Activated B cell treated with CpG ODN at 0.5 μM for 24 hours (primary cell): Measurements from ENCODE around the gene GDAP2. TPM values are rescaled to one million over a fixed set of nuclear protein-coding genes. Genes with fewer than 3 reads are reported as not detected.

Source experiments
- ATAC-seq: fragments of 200-7000 bp; cut with Tn5 transposase; one replicate; pipeline ENCODE4 v1.10.0; 2021; ENCODE audit warnings: low read depth, mild to moderate bottlenecking, moderate library complexity
- CTCF ChIA-PET: fragments of 350-600 bp; sonication (Branson Sonifier 250); formaldehyde crosslinking; loops from one replicate; lab custom pipeline; 2021; ENCODE audit warnings: antibody characterized with exemption; lab: Charles Lee
- POLR2A ChIA-PET: fragments of 350-600 bp; sonication (Branson Sonifier 250); formaldehyde crosslinking; loops from one replicate; lab custom pipeline; 2021; ENCODE audit warnings: antibody characterized with exemption; lab: Charles Lee
- DNase-seq: peaks from one replicate; pipeline ENCODE4 v3.0.0; 2022
- H3K27ac Mint-ChIP-seq: one replicate; pipeline ENCODE4 v1.8.0; 2020; ENCODE audit warnings: mixed read lengths
- H3K27me3 Mint-ChIP-seq: one replicate; pipeline ENCODE4 v1.8.0; 2021; ENCODE audit warnings: mixed read lengths
- H3K36me3 Mint-ChIP-seq: one replicate; pipeline ENCODE4 v1.8.0; 2021; ENCODE audit warnings: low read depth, mixed read lengths
- H3K4me1 Mint-ChIP-seq: one replicate; pipeline ENCODE4 v1.8.0; 2021; ENCODE audit warnings: mixed read lengths
- H3K4me3 Mint-ChIP-seq: one replicate; pipeline ENCODE4 v1.8.0; 2020; ENCODE audit warnings: mild to moderate bottlenecking, mixed read lengths
- H3K9me3 Mint-ChIP-seq: one replicate; pipeline ENCODE4 v1.8.0; 2020; ENCODE audit warnings: mixed read lengths
- intact Hi-C: fragments of 100-400 bp; cut with micrococcal nuclease; formaldehyde crosslinking; loops from one replicate; pipeline ENCODE4 v1.15.1; 2024
- total RNA-seq: library from RNA; stranded (reverse); gene quantifications from 2 replicates; pipeline ENCODE4 v1.2.3, GENCODE V29; 2022
- TF ChIP-seq, protein P1 (sequence below): fragments of 200-600 bp; IDR thresholded peaks from one replicate; pipeline ENCODE4 v1.8.0; 2022; ENCODE audit warnings: antibody characterized with exemption, mild to moderate bottlenecking

Gene GDAP2
- total RNA-seq, 1 donor from 2014 or later = 20.6 TPM

- Mint-ChIP-seq H3K27ac (no peak overlapping the region), H3K36me3 (no peaks in the 10 kb centered on the region), H3K4me1 (no peaks in the 10 kb centered on the region), H3K4me3 (no peak overlapping the region), H3K27me3 (peaks cover 6% of the 10 kb centered on the region), H3K9me3 (peaks cover 7% of the 10 kb centered on the region)
- intact Hi-C loops = no loop called here
- DNase-seq (no peak), ATAC-seq (no peak)
- TF ChIP-seq, protein P1, sequence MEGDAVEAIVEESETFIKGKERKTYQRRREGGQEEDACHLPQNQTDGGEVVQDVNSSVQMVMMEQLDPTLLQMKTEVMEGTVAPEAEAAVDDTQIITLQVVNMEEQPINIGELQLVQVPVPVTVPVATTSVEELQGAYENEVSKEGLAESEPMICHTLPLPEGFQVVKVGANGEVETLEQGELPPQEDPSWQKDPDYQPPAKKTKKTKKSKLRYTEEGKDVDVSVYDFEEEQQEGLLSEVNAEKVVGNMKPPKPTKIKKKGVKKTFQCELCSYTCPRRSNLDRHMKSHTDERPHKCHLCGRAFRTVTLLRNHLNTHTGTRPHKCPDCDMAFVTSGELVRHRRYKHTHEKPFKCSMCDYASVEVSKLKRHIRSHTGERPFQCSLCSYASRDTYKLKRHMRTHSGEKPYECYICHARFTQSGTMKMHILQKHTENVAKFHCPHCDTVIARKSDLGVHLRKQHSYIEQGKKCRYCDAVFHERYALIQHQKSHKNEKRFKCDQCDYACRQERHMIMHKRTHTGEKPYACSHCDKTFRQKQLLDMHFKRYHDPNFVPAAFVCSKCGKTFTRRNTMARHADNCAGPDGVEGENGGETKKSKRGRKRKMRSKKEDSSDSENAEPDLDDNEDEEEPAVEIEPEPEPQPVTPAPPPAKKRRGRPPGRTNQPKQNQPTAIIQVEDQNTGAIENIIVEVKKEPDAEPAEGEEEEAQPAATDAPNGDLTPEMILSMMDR = no peak
- POLR2A ChIA-PET = no interaction called here
- CTCF ChIA-PET = no interaction called here
Measured at GRCh38 chr1:117830222-117830621, 99.2 kb downstream of the GDAP2 start.

- intact Hi-C loops = no loop called here
- H3K27me3 Mint-ChIP-seq = peaks cover 6% of the 10 kb centered on the region
- H3K27ac Mint-ChIP-seq = no peak overlapping the region
- TF ChIP-seq, protein P1 = no peak
- H3K4me1 Mint-ChIP-seq = no peaks in the 10 kb centered on the region
- H3K4me3 Mint-ChIP-seq = no peak overlapping the region
- peaks cover 7% of the 10 kb centered on the region for H3K9me3 Mint-ChIP-seq
- no peaks in the 10 kb centered on the region for H3K36me3 Mint-ChIP-seq
- DNase-seq (no peak), ATAC-seq (no peak)
- ChIA-PET POLR2A (no interaction called here), CTCF (no interaction called here)
Measured at GRCh38 chr1:117828201-117828600, 101.2 kb downstream of the GDAP2 start.

GRCh38 chr1:117826540-117827078, 102.8 kb downstream of the GDAP2 start:
- Mint-ChIP-seq H3K4me3 (no peak overlapping the region), H3K36me3 (no peaks in the 10 kb centered on the region), H3K27ac (no peak overlapping the region), H3K27me3 (peaks cover 6% of the 10 kb centered on the region), H3K9me3 (peaks cover 7% of the 10 kb centered on the region), H3K4me1 (no peaks in the 10 kb centered on the region)
- DNase-seq (no peak), ATAC-seq (no peak)
- ChIA-PET CTCF (no interaction called here), POLR2A (no interaction called here)
- intact Hi-C loops = no loop called here
- TF ChIP-seq, protein P1 = no peak

DNA sequence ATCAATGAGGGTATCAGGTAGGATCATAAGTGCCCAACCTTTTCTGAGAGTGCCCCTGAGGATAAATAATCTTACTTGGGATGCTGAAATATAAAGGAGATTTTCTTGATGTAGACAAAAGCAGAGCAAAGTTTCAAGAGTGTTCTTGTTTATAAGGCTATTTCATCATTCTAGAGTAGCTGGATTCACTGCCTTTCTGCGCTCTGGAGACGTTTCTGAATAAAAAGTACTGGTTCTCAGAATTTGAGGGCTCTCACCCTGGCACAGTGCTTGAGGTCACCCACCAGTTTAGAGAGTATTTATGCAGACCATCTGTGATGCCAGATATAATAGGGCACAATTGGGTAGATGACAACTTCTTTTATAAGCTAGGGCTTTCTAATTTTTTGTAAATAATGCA, 103.3 kb downstream of the GDAP2 start:
- CTCF ChIA-PET = no interaction called here
- ATAC-seq (no peak), DNase-seq (no peak)
- POLR2A ChIA-PET = no interaction called here
- no peaks in the 10 kb centered on the region for H3K36me3 Mint-ChIP-seq
- no peak overlapping the region for H3K4me3 Mint-ChIP-seq
- H3K27me3 Mint-ChIP-seq = peaks cover 6% of the 10 kb centered on the region
- no peak overlapping the region for H3K27ac Mint-ChIP-seq
- TF ChIP-seq, protein P1 = no peak
- intact Hi-C loops = no loop called here
- H3K4me1 Mint-ChIP-seq = no peaks in the 10 kb centered on the region
- H3K9me3 Mint-ChIP-seq = peaks cover 10% of the 10 kb centered on the region

GRCh38 chr1:117825414-117825813, 104.0 kb downstream of the GDAP2 start:
- Mint-ChIP-seq H3K36me3 (no peaks in the 10 kb centered on the region), H3K9me3 (peaks cover 10% of the 10 kb centered on the region), H3K27me3 (peaks cover 6% of the 10 kb centered on the region), H3K27ac (no peak overlapping the region), H3K4me3 (no peak overlapping the region), H3K4me1 (no peaks in the 10 kb centered on the region)
- CTCF ChIA-PET = no interaction called here
- DNase-seq (no peak), ATAC-seq (no peak)
- POLR2A ChIA-PET = no interaction called here
- TF ChIP-seq, protein P1 = no peak
- intact Hi-C loops = no loop called here
